B cell (primary cell): ENCODE data around the gene GASK1A. TPM values are rescaled to one million over a fixed set of nuclear protein-coding genes. Genes with fewer than 3 reads are reported as not detected.

Experiments used
- ATAC-seq: fragments of 200-7000 bp; cut with Tn5 transposase; one replicate; pipeline ENCODE4 v1.10.0; 2021; ENCODE audit warnings: low read depth, mild to moderate bottlenecking, moderate number of reproducible peaks, moderate library complexity
- CTCF ChIA-PET: fragments of 350-600 bp; sonication (Branson Sonifier 250); formaldehyde crosslinking; loops from one replicate; lab custom pipeline; 2021; ENCODE audit warnings: antibody characterized with exemption, inconsistent platforms; lab: Charles Lee
- POLR2A ChIA-PET: fragments of 350-600 bp; sonication (Branson Sonifier 250); formaldehyde crosslinking; loops from one replicate; lab custom pipeline; 2021; ENCODE audit warnings: antibody characterized with exemption; lab: Charles Lee
- DNase-seq: peaks from one replicate; pipeline ENCODE4 v3.0.0; 2013
- H2AFZ ChIP-seq: 2 replicates; pipeline ENCODE4 v1.6.1; 2012; ENCODE audit warnings: mild to moderate bottlenecking, low read depth, low read length; ENCODE audit not compliant: insufficient read depth, poor library complexity, severe bottlenecking
- H3K27ac ChIP-seq, 2 donors: 1 replicate in 1 of 2; 2 replicates in 1 of 2; pipeline ENCODE4 v1.5.1; 2012 to 2013; ENCODE audit warnings: low read length in 2 of 2, mild to moderate bottlenecking in 2 of 2, moderate library complexity in 1 of 2
- H3K27me3 ChIP-seq, 4 experiments: fragments of 200-600 bp in 1 of 4; sonication (generic) in 1 of 4; replicated peaks in 1 of 4; 1 replicate in 2 of 4; 2 replicates in 2 of 4; pipeline versions ENCODE4 v1.6.1 to v1.7.0; 2013 to 2016; ENCODE audit warnings: low read length in 3 of 4, mild to moderate bottlenecking in 2 of 4, mixed read lengths in 1 of 4, moderate library complexity in 1 of 4; ENCODE audit not compliant: insufficient read depth in 4 of 4, control insufficient read depth in 3 of 4; ENCODE audit errors: control extremely low read depth in 1 of 4
- H3K36me3 ChIP-seq, 2 experiments: replicated peaks in 1 of 2; 1 replicate in 1 of 2; 2 replicates in 1 of 2; pipeline versions ENCODE4 v1.6.1 to v1.7.1; 2013; ENCODE audit warnings: low read length in 1 of 2; ENCODE audit not compliant: insufficient read depth in 2 of 2, control insufficient read depth in 1 of 2; ENCODE audit errors: control extremely low read depth in 1 of 2, extremely low read depth in 1 of 2
- H3K4me1 ChIP-seq, 2 donors: fragments of 200-600 bp in 1 of 2; sonication (generic) in 1 of 2; 1 replicate in 1 of 2; 2 replicates in 1 of 2; pipeline versions ENCODE4 v1.5.1 to v1.6.1; 2013 to 2017; ENCODE audit warnings: low read length in 2 of 2; ENCODE audit not compliant: control insufficient read depth in 2 of 2, insufficient read depth in 2 of 2
- H3K4me2 ChIP-seq: replicated peaks from 2 replicates; pipeline ENCODE3; 2012; ENCODE audit warnings: mild to moderate bottlenecking, low read depth, low read length; ENCODE audit not compliant: poor library complexity, severe bottlenecking
- H3K4me3 ChIP-seq, 5 experiments: fragments of 200-600 bp in 1 of 5; sonication (generic) in 1 of 5; 1 replicate in 3 of 5; 2 replicates in 2 of 5; pipeline versions ENCODE4 v1.5.1 to v1.7.0; 2011 to 2016; ENCODE audit warnings: low read length in 4 of 5, mild to moderate bottlenecking in 4 of 5, low read depth in 2 of 5, control low read depth in 1 of 5, moderate library complexity in 1 of 5; ENCODE audit not compliant: insufficient read depth in 1 of 5; ENCODE audit errors: control extremely low read depth in 1 of 5, extremely low read depth in 1 of 5
- H3K79me2 ChIP-seq: fragments of 200-600 bp; sonication (generic); one replicate; pipeline ENCODE4 v1.6.0; 2016; ENCODE audit warnings: low read length; ENCODE audit not compliant: control insufficient read depth, insufficient read depth
- H3K9ac ChIP-seq: fragments of 200-600 bp; sonication (generic); 2 replicates; pipeline ENCODE4 v1.6.1; 2017; ENCODE audit warnings: mild to moderate bottlenecking, low read length, moderate library complexity
- H3K9me3 ChIP-seq, 3 donors: one replicate each; pipeline versions ENCODE4 v1.6.1 to v1.7.1; 2013; ENCODE audit warnings: low read length in 2 of 3; ENCODE audit not compliant: control insufficient read depth in 2 of 3, insufficient read depth in 1 of 3; ENCODE audit errors: control extremely low read depth in 1 of 3
- H4K20me1 ChIP-seq: 2 replicates; pipeline ENCODE4 v1.6.0; 2012; ENCODE audit warnings: mild to moderate bottlenecking, low read length; ENCODE audit not compliant: insufficient read depth, control insufficient read depth, poor library complexity, severe bottlenecking
- H3K27ac Mint-ChIP-seq: one replicate; pipeline ENCODE4 v1.8.0; 2021; ENCODE audit warnings: mixed read lengths
- H3K27me3 Mint-ChIP-seq: one replicate; pipeline ENCODE4 v1.8.0; 2021; ENCODE audit warnings: mixed read lengths
- H3K4me1 Mint-ChIP-seq: one replicate; pipeline ENCODE4 v1.8.0; 2021; ENCODE audit warnings: mixed read lengths
- H3K4me3 Mint-ChIP-seq: one replicate; pipeline ENCODE4 v1.8.0; 2021; ENCODE audit warnings: mixed read lengths
- H3K9me3 Mint-ChIP-seq: one replicate; pipeline ENCODE4 v1.8.0; 2022; ENCODE audit warnings: mixed read lengths; ENCODE audit not compliant: insufficient read depth
- EZH2 ChIP-seq: IDR thresholded peaks from 2 replicates; pipeline ENCODE4 v1.6.1; 2012; ENCODE audit warnings: borderline replicate concordance, low read depth, mild to moderate bottlenecking, moderate library complexity, low read length; ENCODE audit not compliant: insufficient read depth, poor library complexity, severe bottlenecking
- WGBS: methylation state at CpG from one replicate; pipeline ENCODE4 v1.1.5; 2013; ENCODE audit warnings: missing lambda C conversion rate; ENCODE audit not compliant: insufficient coverage; 5-methylcytosine and 5-hydroxymethylcytosine counted together
- intact Hi-C: fragments of 100-400 bp; cut with micrococcal nuclease; formaldehyde crosslinking; loops from one replicate; pipeline ENCODE4 v1.10.0; 2022
- polyA plus RNA-seq: library from polyadenylated mRNA; depleted of rRNA; stranded (reverse); fragments of >200 nt; gene quantifications from 2 replicates; pipeline ENCODE4 v1.2.3, GENCODE V29; 2012
- total RNA-seq, 2 donors: library from RNA; stranded (reverse); fragments of 120-200 nt in 1 of 2; gene quantifications; 1 replicate in 1 of 2; 2 replicates in 1 of 2; pipeline versions ENCODE4 v1.2.3 to v1.2.4, GENCODE V29; 2013 to 2022
- TF ChIP-seq, protein P1 (sequence below): fragments of 200-600 bp; IDR thresholded peaks from one replicate; pipeline ENCODE4 v1.8.0; 2022; ENCODE audit warnings: antibody characterized with exemption, mild to moderate bottlenecking

The GASK1A gene
- total and polyA plus RNA-seq, 2 donors (not counting 1 experiment from before 2014, with no cell fraction given), result not detected

DNA sequence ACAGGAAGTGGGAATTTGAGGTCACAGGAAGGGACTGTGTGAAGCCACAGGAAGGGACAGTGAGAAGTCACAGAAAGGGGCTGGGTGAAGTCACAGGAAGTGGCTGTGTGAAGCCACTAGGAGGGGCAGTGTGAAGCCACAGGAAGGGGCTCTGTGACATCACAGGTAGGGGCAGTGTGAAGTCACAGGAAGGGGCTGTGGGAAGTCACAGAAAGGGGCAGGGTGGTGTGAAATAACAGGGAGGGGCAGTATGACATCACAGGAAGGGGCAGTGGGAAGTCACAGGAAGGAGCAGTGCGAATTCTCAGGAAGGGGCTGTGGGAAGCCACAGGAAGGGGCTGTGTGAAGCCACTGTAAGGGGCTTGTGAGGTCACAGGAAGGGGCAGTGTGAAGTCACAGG is 35.8 kb downstream of the GASK1A start:
- Histone ChIP-seq H4K20me1 (no peaks in the 10 kb centered on the region), H3K27me3 (peaks cover 0 to 3% (median 0%) of the 10 kb centered on the region in 4 experiments), H3K36me3 (no peaks in the 10 kb centered on the region), H3K9ac (no peak overlapping the region), H3K4me3 (no peak overlapping the region), H3K9me3 (peaks cover 0 to 64% (median 32%) of the 10 kb centered on the region in 3 donors), H3K4me1 (no peaks in the 10 kb centered on the region), H3K27ac (no peak overlapping the region), H3K4me2 (no peak overlapping the region), H2AFZ (no peak overlapping the region), H3K79me2 (no peaks in the 10 kb centered on the region)
- Mint-ChIP-seq H3K4me3 (no peak overlapping the region), H3K4me1 (no peaks in the 10 kb centered on the region), H3K27me3 (no peaks in the 10 kb centered on the region), H3K9me3 (no peaks in the 10 kb centered on the region), H3K27ac (no peak overlapping the region)
- intact Hi-C loops, result no loop called here
- WGBS, result 19% methylated on average over 1 of the region's 1 CpG
- POLR2A ChIA-PET, result no interaction called here
- DNase-seq (no peak), ATAC-seq (no peak)
- CTCF ChIA-PET, result no interaction called here
- no peak for TF ChIP-seq EZH2
- TF ChIP-seq, protein P1, sequence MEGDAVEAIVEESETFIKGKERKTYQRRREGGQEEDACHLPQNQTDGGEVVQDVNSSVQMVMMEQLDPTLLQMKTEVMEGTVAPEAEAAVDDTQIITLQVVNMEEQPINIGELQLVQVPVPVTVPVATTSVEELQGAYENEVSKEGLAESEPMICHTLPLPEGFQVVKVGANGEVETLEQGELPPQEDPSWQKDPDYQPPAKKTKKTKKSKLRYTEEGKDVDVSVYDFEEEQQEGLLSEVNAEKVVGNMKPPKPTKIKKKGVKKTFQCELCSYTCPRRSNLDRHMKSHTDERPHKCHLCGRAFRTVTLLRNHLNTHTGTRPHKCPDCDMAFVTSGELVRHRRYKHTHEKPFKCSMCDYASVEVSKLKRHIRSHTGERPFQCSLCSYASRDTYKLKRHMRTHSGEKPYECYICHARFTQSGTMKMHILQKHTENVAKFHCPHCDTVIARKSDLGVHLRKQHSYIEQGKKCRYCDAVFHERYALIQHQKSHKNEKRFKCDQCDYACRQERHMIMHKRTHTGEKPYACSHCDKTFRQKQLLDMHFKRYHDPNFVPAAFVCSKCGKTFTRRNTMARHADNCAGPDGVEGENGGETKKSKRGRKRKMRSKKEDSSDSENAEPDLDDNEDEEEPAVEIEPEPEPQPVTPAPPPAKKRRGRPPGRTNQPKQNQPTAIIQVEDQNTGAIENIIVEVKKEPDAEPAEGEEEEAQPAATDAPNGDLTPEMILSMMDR, result no peak

DNA sequence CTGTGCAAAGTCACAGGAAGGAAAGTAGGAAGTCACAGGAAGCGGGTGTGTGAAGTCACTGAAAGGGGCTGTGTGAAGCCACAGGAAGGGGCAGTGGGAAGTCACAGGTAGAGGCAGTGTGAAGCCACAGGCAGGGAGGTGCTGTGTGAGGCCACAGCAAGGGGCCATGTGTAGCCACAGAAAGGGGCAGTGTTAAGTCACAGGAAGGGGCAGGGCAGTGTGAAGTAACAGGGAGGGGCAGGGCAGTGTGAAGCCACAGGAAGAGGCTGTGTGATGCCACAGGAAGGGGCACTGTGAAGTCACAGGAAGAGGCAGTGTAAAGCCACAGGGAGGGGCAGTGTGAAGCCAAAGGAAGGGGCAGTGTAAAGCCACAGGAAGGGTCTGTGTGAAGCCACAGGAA is 36.5 kb downstream of the GASK1A start:
- Histone ChIP-seq H3K79me2 (no peaks in the 10 kb centered on the region), H3K4me1 (no peaks in the 10 kb centered on the region), H3K36me3 (no peaks in the 10 kb centered on the region), H4K20me1 (no peaks in the 10 kb centered on the region), H3K27ac (no peak overlapping the region), H3K9ac (no peak overlapping the region), H3K9me3 (peaks cover 0 to 64% (median 32%) of the 10 kb centered on the region in 3 donors), H2AFZ (no peak overlapping the region), H3K4me2 (no peak overlapping the region), H3K4me3 (no peak overlapping the region), H3K27me3 (peaks cover 0 to 4% (median 1%) of the 10 kb centered on the region in 4 experiments)
- POLR2A ChIA-PET, result no interaction called here
- DNase-seq, result no peak
- TF ChIP-seq EZH2, result no peak
- TF ChIP-seq, protein P1, result no peak
- Mint-ChIP-seq H3K27me3 (no peaks in the 10 kb centered on the region), H3K9me3 (no peaks in the 10 kb centered on the region), H3K4me1 (no peaks in the 10 kb centered on the region), H3K4me3 (no peak overlapping the region), H3K27ac (no peak overlapping the region)
- intact Hi-C loops, result no loop called here
- CTCF ChIA-PET, result no interaction called here
- WGBS, result 95% methylated on average over 1 of the region's 1 CpG
- ATAC-seq, result no peak
